ENCODE data around the gene ZNF101. TPM values are rescaled to one million over a fixed set of nuclear protein-coding genes. Genes with fewer than 3 reads are reported as not detected.

Gene ZNF101
- polyA plus RNA-seq (ENCODE audit: insufficient read depth in 1 of 5, insufficient read length in 5 of 5, low replicate concordance in 1 of 5): 10 to 100 TPM; 10.6 to 16.5 (median 12.5) TPM
- long read RNA-seq, donor 1, full-length matches to known transcripts: 1 of 1 reads
- long read RNA-seq, donor 1, partial matches to known transcripts: 0 of 1 reads
- long read RNA-seq, donor 1, other reads (novel, unspliced or antisense): 0 of 1 reads
- long read RNA-seq, donor 2: 0 reads
- long read RNA-seq, donor 3, full-length matches to known transcripts: 3 of 3 reads
- long read RNA-seq, donor 3, partial matches to known transcripts: 0 of 3 reads
- long read RNA-seq, donor 3, other reads (novel, unspliced or antisense): 0 of 3 reads
- long read RNA-seq, donor 4, full-length matches to known transcripts: 2 of 2 reads
- long read RNA-seq, donor 4, partial matches to known transcripts: 0 of 2 reads
- long read RNA-seq, donor 4, other reads (novel, unspliced or antisense): 0 of 2 reads
- long read RNA-seq, donor 5, full-length matches to known transcripts: 2 of 2 reads
- long read RNA-seq, donor 5, partial matches to known transcripts: 0 of 2 reads
- long read RNA-seq, donor 5, other reads (novel, unspliced or antisense): 0 of 2 reads
- long read RNA-seq, donor 6, full-length matches to known transcripts: 3 of 3 reads
- long read RNA-seq, donor 6, partial matches to known transcripts: 0 of 3 reads
- long read RNA-seq, donor 6, other reads (novel, unspliced or antisense): 0 of 3 reads
- long read RNA-seq, donor 7, full-length matches to known transcripts: 2 of 2 reads
- long read RNA-seq, donor 7, partial matches to known transcripts: 0 of 2 reads
- long read RNA-seq, donor 7, other reads (novel, unspliced or antisense): 0 of 2 reads
- long read RNA-seq, donor 8: 0 reads

GRCh38 chr19:19668230-19669012 lies at the start of gene ZNF101:
ZNF101 (plus strand) TSS chr19:19668839; CDS start chr19:19668964, 125 bp downstream.
- peak; percentile 87 to 88 for DNase-seq

DNA sequence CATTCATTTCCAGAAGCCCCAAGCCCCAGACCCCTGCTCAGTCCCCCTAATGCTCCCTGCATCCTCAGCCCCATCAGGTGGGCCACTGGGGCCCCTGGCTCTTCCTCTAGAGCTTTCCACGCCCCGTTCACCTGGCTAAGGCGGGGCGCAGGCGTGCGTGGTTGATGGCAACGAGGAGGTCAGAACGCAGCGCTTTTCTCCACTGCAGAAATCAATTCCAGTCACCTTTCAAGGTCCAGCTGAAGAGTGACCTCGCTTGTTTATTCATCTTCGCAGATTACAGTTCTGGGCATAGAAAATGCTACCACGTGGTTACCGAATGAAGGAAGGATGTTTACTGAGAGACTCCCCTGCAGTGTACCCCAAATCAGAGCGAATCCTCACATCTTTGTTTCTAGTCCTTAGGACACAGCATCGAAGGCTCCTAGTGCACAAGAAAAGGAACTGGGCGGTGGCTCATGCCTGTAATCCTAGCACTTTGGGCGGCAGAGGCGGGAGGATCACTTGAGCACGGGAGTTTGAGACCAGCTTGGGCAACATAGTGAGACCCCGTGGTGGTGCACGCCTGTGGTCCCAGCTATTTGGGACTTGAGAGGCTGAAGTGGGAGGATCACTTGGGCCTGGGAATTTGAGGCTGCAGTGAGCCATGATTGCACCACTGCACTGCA lies 49.3 kb upstream of the ZNF101 start:
- DNase-seq: no peak

- no peak for DNase-seq
These were observed 48.8 kb upstream of the ZNF101 start for GRCh38 chr19:19619849-19620210.

- DNase-seq: no peak
These were observed 45.3 kb upstream of the ZNF101 start for GRCh38 chr19:19623383-19623782.

DNA sequence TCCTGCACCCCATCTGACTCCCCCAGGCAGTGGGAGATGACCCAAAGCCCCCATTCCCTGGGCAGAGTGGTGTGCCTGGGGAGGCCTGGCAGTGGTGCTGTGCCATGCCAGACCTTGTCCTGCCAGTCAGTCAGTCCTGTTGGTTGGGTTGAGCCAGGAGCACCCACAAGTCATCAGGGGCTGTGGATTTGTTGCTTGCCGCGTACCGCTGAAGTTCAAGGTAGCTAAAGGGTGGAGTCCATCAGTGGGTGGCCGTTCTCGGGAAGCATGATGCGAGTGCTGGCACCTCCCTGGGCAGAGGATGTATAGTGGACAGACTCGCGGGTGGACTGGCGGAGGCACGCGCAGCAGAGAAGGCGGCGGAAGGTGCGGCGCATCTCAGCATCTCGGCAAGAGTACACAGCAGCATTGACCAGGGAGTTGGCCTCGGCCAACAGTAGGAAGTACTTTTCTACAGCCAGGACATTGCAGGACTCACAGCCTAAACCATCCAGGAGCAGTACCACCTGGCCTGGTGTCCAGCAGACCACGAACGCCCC lies 44.5 kb upstream of the ZNF101 start:
- DNase-seq: no peak

- no peak for DNase-seq
These were observed 41.8 kb upstream of the ZNF101 start for GRCh38 chr19:19626516-19627472.

DNA sequence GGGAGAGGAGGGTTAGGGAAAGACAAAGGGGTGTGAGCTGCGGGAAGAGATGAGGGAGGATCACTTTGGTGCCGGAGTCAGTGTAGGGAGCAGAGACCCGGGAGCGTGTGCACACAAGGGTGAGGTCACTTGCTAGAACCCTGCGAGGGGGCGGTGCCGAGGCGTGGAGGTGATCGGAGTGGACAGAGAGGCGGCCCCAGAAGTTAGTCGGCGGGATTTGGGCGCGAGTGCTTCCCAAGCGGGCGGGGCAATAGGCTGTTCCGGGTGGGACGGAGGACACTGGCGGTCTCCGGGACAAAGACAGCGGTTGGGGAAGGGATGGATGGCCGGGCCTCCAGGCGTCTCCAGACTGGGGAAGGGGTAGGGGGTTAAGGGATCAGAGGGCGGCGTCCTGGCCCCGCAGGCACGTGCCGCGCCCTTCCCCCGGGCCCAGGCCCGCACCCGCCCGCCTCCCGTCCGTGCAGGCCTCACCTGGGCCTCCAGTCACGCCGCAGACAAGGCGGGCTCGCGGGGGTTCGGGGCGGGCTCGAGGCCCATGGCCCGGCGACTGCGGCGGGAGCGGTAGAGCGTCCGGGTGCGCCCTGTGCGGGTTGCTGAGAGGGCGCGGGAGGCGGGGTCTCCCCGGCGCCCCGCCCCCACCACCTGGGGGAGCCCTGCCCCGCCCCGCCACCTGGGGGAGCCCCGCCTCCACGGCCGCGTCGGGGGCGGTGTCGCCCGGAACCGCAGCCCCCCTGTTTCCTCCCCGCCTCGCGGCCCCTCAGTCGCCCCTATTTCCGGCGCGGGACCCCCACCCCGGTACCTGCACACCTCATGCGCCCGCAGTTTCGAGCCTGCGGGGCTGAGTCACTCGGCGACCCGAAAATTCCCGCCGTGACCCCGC lies 40.8 kb upstream of the ZNF101 start, which contains the start of gene LPAR2:
Gene LPAR2, minus strand, starts transcription at position 600 of the 880 bp plus-strand sequence. CDS start 945 bp downstream, outside the sequence.
- DNase-seq: peak; percentile 46 to 57

DNA sequence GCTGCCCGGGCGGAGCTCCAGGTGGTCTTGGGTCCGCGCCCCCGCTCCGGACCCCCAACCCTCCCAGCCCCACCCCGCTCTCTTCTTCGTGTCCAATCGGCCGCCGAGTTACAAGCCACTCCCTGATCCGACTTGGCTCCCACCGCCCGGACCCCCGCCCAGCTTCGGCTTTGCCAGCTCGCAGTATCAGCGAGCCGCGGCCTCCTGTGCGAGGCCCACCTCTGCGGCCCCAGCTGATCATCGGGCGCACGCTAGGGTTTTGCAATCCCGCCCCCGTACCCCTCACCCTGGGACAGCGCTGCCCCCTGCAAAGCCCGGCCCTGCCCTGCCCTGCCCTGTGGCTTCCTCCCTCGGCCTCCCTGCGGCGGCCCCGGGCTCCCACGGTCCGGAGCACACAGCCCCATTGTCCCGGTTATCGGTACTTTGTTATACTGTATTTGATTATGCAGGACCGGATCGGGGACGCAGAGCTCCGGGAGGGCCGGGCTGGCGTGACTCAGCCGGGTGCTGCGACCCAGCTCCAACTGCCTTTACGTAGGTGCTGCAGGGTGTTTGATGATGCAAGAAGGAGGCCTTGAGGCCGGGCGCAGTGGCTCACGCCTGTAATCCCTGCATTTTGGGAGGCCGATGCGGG lies 40.0 kb upstream of the ZNF101 start:
- DNase-seq: peak; percentile 48 to 73

DNA sequence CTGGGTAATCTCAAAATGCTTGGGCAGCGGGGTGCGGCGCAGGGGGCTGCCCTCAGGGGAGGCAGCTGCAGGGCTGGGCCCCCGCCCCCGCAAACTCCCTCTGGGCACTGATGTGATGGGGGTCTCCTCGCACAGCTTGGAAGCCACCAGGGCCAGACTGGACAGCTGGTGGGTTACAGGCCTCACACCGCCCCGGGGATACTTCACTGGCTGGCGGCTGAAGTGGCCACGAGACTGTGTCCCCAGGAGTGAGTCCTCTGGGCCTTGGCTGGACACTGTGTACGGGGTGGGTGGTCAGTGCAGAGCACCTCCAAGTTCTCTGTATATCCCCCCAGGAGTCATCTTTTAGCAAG lies 38.6 kb upstream of the ZNF101 start:
- no peak for DNase-seq

DNA sequence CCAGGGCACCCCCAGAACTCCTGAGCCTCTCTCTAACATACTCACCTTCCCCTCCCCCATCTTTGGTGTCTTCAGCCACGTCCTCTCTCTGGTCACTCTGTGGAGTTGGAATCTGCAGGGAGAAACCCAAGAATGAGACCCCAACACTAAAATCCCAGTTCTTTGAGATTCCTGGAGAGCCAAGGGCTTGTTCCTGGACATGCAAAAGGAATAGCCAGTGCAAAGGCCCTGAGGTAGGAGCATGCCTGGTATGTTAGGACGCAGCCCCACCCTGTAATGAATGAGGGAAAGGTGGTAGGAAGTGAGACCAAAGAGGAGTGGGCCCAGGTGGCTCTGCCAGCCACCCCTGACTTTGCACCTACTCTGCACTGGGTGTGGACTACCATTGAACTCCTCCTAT lies 38.2 kb upstream of the ZNF101 start:
- DNase-seq: no peak

GRCh38 chr19:19631346-19631745 lies 37.3 kb upstream of the ZNF101 start:
- no peak for DNase-seq

- no peak for DNase-seq
These were observed 36.0 kb upstream of the ZNF101 start for GRCh38 chr19:19632661-19633060.

GRCh38 chr19:19633711-19634515 lies 34.7 kb upstream of the ZNF101 start:
- DNase-seq: no peak

GRCh38 chr19:19634516-19635312 lies 33.9 kb upstream of the ZNF101 start:
- DNase-seq: no peak

GRCh38 chr19:19635313-19635702 lies 33.3 kb upstream of the ZNF101 start:
- DNase-seq: no peak

DNA sequence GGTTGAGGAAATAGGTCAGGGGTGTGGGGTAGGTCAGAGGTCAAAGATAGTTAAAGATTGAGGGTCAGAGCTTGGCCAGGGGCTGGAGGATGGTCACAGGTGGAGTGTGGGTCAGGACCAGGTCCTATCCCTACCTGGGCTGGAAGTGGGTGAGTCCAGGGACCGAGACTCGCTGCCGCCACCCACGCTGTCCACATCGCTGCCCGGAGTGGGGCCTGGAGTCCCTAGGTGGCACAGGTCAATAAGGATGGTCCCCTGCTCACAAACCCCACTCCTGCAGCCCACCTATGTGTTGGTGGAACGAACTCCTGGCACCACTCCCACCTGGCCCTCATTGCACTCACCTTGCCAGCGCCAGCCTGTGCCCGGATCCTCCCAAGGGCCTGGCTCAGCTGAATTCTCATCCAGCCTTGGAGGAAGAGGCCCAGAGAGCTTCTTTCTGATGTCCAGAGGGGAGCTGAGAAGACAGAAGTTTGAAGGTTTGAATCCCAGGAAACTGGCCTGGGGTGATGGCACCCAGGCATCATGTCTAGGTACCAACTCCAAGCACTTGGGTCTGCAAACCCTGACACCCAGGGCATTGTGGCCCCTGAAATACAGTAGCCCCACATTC lies 32.0 kb upstream of the ZNF101 start:
- no peak for DNase-seq
